GM19238 (cell line): ENCODE data around the gene KLHDC10.
"Not testable (repeated sequence)": the region's sequence is repeated elsewhere in the genome, so short reads cannot be mapped to it uniquely, and the experiment has no call there.

Source experiments
- DNase-seq: peaks from one replicate; pipeline ENCODE4 v3.0.0; 2011; ENCODE audit warnings: low spot score; ENCODE audit not compliant: insufficient read length

Gene KLHDC10

DNA sequence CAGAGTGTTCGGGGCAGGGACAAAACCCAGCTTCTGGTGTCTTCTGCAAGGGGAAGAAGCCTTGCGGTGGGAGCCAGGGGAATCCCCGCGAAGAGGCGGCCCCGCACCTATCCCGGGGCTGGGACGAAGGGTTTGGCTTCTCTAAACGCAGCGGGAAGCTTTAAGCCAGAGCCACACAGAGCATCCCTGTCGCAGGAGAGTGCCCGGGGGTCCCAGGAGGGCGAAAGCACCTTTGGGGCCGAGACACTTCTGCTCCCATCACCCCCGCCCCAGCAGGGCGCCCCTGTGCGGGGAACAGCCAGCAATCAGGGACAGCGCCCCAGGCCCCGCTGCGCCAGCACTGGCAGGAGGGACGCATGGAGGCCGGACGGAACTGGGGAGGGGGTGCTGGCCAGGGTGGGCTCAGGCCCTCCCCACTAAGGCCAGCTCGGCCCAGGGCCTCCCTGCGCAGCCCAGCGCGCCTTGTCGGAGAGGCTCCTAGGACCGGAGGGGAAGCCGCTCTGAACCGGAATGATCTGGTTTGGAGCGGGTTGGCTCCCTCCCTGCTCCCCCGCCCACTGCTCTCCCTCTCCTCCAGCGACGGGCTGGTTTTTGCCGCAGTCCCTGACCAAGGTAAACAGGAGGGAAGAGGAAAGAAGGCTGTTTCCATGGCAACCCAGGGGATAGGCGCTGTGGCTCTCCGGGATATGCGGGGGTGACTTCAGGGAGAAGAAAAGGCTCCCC, 71.0 kb downstream of the KLHDC10 start:
- DNase-seq = peak; percentile 66

DNA sequence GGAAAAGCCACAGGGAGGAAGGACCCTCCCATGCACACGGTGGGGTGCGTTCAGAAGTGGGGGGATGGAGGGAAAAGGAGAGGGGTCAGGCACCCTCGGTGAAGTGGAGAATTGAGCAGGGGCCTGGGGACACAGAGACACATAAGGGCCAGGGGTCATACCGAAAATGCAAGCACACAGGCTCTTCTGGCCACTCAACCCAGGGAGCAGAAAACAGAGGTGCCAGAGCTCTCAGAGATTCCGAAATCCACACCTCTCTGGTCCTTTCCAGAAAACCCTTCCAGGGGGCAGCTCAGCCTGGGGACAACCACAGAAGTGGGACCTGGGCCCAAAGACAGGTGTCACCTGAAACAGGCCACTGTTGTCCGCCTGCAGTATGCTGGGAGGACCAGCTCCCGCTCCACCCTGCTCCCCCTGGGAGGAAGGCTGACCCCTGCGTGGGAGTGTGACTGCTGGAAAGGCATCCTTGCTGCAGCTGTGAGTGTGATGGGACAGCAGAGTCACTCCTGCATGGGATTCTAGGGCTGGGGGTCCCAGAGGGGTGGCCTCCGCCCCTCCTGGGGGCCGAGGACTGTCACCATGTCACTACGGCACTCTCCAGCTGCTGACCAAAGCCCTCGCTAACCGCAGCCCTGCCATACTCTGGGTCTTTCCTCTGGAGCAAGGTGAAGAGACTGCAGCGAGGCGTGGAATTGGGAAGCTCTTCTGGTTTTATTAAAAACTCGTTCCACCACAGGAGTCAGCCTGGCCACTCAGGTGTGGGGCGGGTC, 71.7 kb downstream of the KLHDC10 start:
- DNase-seq = no peak

DNA sequence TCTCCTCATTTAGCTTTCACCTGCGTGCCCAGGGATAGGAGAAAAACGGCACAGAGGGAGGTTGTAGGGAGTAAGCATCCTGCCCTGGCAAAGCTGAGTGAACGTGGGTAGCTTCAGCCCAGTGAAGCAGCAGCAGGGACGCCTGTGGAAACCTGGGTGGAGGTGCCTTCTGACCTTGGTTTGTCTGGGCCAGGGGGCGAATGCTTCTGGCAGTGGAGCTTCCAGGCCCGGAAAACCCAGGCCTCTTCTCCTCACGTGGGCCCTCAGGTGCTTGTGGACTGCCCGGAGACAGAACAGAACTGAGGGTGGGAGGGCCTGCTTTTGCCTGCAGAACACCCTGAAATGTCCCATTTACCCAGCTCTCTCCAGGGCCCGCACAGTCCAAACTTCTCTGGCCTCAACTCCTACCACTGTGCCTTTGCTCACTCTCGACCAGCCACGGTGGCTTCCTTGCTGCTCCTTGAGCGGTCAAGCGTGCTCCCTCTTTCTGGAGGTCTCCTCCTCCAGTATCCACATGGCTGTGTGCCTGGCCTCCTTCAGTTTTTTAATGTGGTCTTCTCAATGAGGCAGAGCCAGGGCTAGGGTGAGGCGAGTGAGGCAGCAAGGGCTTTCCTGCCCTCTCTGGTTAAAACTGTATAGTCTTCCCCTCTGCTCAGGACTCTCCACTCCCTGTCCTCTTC, 72.5 kb downstream of the KLHDC10 start:
- DNase-seq = no peak

DNA sequence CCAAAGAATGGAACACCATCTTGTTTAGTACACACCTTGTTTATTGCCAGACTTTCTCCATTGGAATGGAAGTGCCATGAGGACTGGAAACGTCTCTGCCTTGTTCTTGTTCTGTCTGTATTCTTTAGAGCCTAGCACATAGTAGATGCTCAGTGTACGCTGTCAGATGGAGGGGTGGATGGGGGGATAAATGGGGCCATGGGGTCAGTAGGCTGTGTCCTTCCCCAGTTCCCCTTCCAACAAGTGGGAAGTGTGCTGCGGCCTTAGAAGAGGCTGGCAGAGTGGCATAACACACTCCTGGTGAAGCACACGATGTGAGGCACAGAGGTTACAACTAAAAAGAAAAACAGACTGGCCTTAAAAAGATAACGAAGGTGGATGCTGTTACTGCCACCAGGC, 73.0 kb downstream of the KLHDC10 start:
- DNase-seq = no peak

DNA sequence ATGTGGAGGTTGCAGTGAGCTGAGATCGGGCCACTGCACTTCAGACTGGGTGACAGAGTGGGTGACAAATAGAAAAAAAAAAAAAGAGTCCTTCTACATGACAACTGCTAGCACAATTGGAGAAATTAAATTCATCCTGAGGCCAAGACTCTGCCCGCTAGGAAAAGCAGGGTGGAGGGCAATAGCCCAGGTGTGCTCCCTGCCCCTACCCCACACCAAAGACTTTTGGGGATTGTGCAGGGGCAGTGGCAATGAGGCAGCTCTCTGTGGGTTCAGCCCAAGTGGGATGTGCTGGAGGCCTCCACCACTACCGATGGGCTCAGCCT, 73.6 kb downstream of the KLHDC10 start:
- DNase-seq = no peak

DNA sequence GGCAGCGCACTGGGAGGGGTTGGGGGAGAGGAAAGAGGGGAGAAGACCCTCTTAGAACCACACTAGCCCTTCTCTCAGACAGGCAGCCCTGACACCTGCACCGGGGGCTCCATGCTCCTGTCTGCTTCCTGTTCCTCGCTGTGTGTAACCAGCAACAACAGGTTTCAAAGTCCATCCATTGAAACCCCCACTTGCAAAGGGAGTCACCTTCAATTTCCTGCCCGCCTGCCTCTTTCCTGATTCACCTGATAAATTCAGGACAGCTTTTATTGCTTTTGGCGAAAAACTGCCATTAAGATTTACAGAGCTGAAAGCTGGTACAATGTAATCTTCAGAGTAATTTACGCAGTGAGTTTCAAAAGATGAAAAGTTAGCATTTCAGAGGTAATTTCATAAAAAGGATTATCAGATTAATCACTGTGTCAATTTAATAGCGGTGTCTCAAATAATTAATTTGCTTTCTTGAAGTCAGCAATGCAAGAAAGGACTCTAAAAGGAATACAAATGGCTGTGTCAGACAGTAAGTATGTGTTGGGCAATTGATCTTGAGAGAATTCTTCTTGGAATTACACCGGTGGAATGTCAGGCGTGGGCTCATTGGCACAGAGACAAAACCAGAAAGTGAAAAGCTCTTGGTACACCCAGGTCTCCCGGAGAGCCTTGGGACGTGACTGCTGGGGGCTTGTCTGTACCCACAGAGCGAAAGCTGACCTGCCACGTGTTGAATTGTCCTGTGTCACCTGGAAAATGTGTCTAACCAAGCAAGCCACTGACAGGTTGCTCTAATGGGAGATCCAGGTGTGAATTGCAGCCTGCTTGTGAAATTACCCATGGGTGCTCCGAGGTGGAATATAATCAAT, 74.2 kb downstream of the KLHDC10 start:
- no peak for DNase-seq

DNA sequence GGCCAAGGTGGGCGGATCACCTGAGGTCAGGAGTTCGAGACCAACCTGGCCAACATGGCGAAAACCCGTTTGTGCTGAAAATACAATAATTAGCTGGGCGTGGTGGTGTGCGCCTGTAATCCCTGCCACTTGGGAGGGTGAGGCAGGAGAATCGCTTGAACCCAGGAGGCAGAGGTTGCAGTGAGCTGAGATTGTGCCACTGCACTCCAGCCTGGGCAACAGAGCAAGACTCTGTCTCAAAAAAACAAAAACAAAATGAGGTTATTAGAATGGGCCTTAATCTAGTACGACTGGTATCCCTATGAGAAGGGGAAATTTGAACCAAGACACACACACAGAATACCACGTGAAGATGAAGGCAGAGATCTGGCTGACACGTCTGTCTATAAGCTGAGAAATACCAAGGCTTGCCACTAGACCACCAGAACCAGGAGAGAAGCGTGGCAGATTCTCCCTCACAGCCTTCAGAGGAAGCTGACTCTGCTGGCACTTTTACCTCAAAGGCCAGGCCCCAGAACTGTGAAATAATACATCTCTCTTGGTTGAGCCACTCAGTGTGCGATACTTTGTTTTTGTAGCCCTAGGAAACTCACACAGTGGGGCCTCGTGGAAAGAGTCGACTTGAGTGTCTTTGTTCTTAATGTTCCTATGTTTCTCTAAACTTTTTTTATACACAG, 75.2 kb downstream of the KLHDC10 start:
- no peak for DNase-seq

DNA sequence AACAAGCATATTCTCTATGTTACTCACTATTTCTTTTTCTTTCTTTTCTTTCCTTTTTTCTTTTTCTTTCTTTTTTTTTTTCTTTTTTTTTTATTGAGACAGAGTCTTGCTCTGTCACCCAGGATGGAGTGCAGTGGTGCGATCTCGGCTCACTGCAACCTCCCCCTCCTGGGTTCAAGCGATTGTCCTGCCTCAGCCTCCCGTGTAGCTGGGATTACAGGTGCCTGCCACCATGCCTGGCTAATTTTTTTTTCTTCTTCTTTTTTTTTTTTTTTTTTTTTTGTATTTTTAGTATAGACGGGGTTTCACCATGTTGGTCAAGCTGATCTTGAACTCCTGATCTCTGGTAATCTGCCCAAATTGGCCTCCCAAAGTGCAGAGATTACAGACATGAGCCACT, 75.8 kb downstream of the KLHDC10 start:
- DNase-seq = not testable (repeated sequence)

DNA sequence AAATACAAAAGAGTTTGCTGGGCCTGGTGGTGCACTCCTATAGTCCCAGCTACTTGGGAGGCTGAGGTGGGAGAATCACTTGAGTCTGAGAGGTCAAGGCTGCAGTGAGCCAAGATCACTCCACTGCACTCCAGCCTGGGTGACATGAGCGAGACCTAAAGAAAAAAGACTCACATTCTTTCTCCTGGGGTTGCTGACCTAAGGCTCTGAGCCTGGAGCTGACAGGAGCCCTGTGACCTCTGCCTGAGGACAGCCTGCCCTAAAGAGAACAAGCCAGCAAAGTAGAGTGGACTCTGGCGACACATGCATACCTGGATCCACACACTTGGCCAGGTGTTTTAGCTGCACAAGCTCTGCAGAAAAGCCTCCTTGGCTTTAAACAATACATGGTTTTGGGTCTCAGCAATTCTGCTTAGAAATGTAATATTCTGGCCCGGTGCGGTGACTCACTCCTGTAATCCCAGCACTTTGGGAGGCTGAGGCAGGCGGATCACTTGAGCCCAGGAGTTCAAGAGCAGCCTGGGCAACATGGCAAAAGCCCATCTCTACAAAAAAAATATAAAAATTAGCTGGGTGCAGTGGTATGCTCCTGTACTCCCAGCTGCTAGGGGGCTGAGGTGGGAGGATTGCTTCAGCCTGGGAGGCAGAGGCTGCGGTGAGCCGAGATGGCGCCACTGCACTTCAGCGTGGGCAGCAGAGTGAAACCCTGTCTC, 76.5 kb downstream of the KLHDC10 start:
- DNase-seq = no peak

DNA sequence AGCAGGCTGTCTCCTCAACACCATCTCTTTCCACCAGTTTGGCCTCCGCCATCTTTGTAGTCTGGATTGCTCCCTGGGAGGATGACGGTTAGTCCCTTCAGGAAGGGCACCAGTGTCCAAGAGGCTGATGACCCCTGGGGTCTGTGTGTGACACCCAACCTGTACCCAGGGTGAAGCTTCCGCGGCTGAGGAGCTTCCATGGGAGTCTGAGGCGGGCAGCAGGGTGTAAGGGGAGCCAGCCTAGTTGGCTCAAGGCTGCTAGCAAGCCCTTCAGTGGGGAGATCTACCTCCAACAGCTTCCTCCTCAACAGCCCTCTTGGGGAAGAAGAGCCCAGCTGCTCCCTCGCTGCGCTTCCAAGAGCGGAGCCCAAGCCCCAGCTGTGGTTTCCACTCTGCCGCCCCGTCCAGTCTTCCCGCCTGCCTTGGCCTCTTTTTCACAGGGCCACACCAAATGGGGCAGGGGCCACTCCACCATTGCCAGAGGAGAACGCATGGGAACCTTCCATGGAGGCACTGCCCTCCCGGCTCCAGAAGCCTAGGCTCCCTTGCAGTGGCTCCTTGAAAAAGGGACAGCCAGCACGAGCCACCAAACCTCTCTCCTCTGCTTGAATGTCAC, 77.5 kb downstream of the KLHDC10 start:
- no peak for DNase-seq

DNA sequence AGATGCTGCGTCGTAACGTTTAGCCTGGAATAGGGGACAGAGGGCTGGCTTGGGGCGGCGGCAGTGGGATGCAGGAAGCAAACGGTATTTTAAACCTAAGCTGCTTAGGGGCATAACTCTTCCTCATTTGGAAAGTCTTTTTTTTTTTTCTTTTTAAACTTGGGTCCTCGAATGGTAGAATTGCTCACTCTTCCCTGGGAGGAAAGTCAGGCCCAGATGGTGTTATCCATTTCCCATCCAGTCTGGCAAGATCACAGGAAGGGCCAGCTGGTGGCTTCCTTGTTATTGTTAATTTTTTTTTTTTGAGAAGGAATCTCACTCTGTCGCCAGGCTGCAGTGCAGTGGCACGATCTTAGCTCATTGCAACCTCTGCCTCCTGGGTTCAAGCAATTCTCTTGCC, 78.2 kb downstream of the KLHDC10 start:
- no peak for DNase-seq

DNA sequence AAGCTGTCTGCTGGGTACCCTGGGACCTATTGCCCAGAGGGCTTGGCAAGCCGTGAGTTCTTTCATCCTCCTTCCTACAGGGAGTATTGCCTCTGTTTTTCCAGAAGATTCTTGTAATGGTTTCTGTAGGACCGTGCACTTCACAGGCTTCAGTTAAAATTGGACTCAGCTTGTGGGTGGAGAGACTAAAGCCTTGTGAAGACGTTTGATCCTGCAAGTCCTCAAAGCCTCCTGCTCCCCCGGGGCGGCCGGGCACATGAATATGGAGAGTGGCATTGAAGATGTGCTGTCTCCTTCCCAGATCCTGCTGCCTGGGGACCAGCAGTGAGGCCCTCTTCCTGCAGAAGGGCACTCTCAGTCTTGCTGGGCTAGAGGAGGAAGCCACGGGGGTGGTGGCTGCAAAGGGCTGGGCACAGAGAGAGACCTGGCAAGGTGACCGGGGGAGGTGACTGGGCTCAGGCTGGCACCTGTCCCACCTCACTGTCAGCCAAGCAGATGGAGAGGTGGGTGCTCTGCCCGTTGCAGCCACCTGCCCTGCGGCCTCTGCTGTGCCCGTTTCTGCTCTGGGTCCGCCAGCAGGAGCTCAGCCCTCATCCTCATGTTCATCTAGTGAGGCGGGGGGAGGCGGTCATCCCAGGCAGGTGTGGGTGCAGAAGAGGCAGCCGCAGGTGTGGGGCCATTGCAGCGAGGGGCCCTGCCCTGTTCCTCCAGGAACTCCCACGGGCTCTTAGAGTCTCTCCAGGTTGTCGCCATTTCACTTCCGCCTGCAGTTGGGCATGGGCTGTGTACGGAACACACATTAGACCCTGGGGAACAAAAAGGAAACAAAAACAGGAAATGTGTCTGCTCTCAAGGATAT, 79.2 kb downstream of the KLHDC10 start:
- DNase-seq = peak; percentile 48

DNA sequence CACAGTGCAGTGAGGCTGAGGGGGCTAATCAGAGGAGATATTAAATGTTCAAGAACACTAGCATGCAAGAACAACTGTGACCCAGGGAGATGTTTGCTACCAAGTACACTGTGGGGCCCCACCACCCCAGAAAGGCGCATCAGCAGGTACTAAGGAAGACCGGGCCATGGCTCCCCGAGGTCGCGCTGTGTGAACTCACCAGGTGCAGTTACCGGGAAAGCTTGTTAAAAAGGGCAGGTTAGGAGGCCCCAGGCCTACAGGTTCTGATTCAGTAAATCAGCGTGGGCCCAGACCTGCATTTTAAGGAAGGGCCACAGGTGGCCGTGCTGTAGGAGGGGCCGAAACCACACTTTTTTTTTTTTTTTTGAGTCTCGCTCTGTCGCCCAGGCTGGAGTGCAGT, 80.3 kb downstream of the KLHDC10 start:
- DNase-seq = no peak

DNA sequence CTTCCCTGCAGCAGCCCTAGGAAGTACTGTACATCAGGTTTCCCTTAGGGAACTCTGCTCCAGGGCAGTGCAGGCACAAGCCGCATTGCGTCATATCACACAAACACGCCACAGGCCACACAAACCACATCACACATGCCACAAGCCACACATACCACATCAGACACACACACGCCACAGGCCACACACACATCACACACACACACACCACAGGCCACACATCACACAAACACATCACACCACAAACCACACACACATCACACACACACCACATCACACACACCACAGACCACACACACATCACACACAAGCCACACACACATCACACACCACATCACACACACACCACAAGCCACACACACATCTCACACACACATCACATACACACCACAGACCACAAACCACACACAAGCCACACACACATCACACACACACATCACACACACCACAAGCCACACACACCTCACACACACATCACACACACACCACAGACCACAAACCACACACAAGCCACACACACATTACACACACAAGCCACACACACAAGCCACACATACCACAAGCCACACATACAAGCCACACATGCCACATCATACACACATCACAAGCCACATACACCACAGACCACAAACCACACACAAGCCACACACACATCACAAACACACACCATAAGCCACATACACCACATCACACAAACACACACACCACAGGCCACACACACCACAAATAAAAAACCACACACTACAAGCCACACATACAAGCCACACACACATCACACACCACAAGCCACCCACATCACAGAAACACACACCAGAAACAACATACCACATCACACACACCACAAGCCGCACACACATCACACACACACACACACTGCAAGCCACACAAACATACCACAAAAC, 81.5 kb downstream of the KLHDC10 start:
- DNase-seq = no peak

DNA sequence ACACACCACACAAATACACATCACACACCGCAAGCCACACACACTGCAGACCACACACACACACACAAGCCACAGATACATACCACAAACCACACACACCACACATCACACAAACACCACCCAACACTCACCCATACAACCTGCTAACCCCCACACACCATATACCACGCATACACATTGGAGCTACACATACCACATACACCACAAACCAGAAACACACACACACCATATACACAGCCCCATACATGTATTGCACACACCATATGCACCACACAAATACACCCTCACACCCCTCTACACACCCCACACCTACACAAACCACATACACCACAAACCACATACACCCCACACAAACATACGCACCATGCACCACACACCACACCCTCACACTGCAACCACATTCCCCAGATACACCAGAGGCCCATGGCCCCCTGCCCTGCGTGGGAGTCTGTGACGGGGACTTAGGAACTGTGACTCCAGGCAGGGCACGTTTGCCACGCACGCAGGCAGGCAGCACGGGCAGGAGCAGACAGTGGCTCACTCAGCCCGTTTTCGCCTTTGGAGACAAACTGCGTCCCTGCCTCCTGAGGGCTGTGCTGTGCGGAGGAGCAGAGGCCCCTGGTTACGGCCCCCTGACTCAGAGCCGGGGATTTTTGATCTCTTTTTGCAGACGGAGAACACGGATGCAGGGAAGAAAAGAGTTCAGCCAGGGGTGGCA, 82.3 kb downstream of the KLHDC10 start:
- no peak for DNase-seq

DNA sequence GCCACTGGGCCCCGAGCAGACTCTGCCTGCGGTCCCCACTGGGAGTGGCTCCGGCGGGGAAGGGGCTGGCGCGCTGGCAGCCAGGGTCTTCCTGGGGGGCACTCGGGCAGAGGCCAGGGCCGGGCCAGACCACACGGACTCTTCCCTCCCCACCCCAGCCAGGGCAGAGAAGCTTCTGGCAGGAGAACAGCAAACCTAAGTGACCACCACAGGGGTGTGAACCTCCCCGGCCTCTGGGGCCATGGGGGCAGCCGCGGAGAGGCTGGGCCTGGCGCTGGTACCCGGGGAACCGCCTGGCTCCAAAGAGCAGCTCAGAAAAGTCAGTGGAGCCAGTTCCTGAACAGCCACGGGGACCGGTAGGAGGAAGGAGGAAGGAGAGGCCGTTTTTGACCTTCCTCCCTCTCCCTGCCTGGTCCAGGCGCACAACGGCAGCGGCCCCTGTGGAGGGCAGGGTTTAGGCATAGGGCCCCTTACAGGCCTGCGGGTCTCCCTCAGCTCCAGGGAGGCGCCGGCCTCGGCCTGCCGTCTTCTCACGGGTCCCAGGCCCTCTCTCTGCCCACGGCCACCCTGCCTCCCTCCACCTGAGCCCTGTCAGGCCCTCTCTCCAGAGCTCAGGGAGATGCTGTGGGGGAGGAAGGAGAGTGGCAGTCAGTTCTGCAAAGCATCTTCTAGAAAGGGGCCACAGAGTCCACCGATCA, 83.0 kb downstream of the KLHDC10 start:
- no peak for DNase-seq

DNA sequence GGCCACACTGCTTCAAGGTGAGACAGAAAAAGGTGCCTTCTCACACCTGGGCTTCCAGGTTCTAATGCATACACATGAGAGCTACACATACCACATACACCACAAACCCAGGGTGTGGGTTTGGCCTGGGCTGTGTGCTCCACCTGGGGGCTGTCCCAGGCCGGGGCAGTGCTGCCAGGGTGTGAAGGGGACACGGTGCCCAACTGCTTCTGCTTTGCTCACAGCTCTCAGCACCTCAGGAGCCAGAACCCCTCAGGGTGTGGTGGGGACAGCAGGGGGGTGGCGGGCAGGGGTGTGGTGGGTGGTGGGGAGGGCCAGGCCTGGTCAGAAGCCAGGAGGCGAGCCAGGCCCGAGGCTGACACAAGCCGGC, 83.8 kb downstream of the KLHDC10 start:
- no peak for DNase-seq
